GM21825 (cell line): Measurements from ENCODE around the gene IGFBP4.

ENCODE experiments used
- ATAC-seq: cut with Tn5 transposase; IDR thresholded peaks from one replicate; pipeline ENCODE4 v1.9.1; 2021; ENCODE audit warnings: mild to moderate bottlenecking, moderate library complexity; ENCODE audit not compliant: unreplicated experiment

The IGFBP4 gene

DNA sequence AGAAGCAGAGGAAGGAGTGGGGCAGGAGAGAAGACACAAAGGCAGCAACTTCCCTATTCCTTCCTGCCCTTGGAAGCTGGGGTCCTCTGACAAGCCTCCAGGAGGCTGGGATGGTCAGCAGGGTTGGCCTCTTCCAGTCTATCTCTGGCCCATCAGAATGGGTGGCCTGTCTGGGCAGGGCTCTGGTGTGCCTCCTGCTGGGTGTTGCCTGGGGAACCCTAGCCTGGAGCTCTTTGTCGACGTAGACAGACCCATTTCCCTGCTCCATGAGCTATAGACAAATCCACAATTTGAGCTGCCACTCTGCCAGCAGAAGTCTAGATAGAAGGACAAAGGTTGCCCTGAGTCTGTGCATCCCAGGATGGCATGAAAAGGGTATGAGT lies 11.4 kb downstream of the IGFBP4 start:
- ATAC-seq = no peak

DNA sequence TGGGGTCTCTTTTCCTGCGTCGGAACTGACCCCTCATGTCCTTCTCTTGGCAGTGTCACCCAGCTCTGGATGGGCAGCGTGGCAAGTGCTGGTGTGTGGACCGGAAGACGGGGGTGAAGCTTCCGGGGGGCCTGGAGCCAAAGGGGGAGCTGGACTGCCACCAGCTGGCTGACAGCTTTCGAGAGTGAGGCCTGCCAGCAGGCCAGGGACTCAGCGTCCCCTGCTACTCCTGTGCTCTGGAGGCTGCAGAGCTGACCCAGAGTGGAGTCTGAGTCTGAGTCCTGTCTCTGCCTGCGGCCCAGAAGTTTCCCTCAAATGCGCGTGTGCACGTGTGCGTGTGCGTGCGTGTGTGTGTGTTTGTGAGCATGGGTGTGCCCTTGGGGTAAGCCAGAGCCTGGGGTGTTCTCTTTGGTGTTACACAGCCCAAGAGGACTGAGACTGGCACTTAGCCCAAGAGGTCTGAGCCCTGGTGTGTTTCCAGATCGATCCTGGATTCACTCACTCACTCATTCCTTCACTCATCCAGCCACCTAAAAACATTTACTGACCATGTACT lies 13.2 kb downstream of the IGFBP4 start:
- ATAC-seq = no peak

DNA sequence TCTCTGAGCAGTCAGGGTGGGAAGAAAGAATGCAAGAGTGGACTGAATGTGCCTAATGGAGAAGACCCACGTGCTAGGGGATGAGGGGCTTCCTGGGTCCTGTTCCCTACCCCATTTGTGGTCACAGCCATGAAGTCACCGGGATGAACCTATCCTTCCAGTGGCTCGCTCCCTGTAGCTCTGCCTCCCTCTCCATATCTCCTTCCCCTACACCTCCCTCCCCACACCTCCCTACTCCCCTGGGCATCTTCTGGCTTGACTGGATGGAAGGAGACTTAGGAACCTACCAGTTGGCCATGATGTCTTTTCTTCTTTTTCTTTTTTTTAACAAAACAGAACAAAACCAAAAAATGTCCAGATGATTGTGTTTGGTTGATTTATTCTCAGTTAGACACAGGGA lies 14.1 kb downstream of the IGFBP4 start:
- ATAC-seq = no peak

DNA sequence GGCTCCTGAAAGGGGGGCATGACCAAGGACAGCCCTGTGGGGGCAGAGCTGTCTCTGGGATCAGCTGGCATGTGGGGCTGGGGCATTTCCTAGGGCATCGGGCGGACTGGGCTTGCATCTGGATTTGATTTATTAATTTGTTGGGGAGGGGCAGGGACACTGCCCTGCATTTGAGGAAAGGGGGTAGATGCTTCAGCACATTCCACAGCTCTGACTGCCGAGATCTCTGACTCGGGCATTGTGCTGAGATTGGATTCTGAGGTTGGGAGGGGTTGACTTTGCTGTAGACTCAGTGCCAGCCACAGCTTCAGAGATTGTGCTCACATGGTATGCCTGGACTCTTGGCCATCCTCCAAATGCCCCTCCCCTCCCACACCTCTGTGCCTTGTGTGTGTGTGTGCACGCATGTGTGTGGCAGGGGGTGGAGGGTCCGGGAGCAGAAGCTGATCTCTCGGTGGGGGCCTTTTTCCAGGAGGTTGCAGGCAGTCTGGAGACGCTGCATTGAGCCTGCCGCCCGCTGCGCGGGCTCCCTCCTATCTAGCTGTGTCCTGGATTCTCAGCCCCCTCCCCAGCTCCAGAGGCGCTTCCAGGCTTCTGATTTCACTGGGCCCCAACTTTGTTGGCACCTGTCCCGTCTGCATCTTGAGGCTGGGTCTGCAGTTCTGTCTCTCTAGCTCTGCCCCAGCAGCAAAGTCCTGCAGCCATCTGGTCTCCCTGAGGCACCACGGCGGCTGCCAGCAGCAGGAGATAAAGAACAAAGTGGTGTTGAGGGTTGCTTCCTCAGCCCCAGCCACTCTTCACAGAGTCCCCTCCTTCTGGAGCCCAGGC lies 14.9 kb downstream of the IGFBP4 start:
- no peak for ATAC-seq

DNA sequence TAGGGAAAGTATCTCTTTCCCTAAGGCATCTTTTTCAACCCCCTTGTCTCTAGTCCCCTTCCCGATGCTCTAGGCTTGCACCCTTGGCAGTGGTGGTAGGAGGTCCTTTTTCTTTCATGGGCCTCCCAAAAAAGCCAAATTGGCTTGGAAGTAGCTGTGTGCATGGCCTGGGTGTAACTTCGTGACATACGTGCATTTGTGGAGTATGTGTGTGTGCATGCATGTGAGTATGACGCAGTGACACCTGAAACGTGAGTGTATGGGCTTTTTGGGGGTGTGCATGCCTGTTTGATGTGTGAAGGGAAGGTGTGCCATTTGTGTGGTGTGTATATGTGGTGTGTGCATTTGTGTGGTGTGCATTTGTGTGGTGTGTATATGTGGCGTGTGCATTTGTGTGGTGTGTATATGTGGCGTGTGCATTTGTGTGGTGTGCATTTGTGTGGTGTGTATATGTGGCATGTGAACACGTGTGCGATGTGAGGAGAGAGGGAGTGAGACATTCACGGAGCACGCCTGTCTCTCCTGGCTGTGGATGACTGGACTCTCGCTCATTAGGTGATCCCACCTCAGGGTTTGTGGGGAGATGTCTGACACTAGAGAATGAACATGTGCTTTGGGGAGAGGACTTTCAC lies 15.7 kb downstream of the IGFBP4 start:
- ATAC-seq = no peak

DNA sequence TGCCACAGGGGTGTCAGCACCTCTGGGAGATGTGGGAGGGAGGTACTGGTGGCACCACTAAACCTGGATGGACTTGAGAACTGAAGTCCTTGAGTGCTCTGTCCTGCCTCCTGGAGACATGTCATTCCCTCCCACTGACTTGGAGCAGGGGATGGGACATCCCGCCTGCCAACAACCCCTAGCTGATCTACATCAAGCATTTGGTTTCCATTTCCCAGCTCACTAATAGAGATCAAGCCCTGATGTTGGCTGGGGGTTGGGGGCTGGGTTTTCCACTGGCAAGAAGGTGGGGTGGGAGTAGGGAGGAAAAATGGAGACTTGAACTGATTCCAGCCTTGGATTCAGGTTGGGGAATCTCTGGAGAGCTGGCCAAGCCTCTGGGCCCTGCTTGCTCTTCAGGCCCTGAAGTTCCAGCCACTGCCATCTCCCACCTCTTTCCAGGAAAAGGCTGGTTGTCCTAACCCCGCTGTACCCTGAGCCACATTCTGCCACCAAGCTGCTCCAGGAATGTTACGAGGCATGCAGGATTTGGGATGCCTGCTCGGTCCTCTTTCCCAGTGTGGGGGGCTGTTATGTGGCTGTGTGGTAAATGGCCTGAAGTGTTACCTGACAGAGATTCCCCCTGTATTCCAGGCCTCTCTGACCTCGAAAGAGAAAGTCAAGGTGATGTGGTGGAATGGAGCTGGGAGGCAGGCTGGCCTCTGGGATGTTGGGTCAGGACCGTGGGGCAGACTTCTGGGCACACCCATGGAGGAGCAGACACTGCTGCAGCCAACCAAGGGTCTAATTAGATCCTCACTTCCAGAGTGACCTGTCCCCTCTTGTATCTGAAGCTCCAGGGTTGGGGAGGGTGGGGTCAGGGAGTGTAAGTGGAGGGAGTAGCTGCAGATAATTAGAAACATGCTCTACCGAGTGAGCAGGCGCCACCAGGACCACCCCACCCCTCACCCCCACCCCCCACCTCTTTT lies 16.7 kb downstream of the IGFBP4 start:
- ATAC-seq = no peak

DNA sequence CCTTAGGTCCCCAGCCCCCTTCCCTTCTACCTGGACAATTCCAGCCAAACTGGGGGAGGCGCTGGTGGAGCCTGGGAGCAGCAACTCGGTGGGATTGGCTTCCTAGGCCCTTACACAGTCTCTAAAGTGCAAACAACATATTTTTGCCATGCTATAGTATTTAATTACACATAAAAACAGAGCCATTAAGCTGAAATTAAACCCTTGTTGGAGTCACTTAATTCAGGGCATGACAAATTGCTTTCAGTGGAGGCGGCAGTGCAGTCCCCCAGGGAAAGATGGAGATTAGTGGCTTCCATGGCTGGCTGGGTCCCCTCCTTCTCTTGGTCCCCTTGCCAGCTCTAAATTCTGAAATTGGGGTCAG lies 17.3 kb downstream of the IGFBP4 start:
- no peak for ATAC-seq

DNA sequence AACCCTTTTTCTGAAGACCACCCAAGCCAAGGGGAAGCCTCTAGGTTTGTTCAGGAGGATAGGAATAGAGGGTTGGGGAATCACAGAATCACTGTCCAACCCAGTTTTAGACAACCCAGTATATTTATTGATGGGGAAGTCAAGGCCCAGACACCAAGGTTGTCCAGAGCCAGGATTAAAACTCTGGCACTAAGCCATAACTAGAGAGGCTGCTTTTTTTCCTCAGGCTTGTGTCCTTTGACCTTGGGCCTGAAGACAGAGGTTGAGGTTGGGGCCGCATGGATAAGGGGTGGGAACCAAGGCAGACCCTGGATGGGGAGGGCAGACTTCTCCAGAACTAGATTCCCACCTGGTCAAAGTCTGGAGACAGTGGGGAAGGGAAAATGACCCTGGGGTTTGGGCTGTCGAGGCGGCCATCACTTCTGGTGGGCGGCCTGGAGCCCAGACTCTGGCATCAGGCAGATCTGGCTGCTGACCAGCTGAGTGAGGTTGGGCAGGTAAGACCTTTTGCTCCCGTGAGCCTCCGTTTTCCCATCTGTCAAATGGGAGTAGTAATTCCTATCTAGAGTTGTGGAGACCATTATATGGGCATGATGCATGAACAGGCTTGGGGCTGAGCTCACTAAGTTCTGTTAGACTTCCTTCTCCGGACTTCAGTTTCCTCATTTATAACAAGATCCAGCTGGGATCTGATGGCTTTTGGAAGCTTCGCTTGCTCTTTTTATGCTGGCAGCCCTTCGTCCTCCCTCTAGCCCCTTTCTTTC lies 17.9 kb downstream of the IGFBP4 start:
- no peak for ATAC-seq

DNA sequence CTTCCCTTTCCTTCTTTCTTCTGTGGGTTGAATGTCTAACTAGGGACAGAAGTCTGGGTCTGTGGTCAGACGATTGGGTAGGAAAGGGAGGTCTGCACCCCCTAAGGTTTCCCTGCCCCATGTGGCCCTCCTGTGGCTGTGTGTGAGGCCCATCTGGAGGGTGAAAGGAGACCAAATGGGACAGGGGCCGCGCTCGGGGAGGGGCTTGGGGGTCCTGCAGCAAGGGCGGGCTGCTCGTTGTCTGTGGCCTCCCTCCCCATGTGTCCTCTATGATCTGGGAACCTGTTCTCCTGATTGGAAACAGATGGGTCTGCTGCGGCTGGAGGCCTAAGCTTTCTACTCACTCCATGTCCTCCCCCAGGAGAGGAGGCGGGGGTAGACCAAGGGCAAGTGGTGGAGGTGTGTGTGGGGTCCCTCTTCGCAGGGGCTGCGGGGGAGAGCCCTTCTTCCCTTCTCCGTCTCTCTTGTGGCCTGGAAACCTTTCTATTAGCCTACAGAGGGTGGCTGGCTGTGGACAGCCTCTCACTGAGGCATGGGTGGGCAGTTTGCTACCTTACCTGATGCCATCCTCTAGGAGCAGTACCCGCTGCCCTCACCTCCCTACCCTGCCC lies 18.6 kb downstream of the IGFBP4 start:
- ATAC-seq = no peak

DNA sequence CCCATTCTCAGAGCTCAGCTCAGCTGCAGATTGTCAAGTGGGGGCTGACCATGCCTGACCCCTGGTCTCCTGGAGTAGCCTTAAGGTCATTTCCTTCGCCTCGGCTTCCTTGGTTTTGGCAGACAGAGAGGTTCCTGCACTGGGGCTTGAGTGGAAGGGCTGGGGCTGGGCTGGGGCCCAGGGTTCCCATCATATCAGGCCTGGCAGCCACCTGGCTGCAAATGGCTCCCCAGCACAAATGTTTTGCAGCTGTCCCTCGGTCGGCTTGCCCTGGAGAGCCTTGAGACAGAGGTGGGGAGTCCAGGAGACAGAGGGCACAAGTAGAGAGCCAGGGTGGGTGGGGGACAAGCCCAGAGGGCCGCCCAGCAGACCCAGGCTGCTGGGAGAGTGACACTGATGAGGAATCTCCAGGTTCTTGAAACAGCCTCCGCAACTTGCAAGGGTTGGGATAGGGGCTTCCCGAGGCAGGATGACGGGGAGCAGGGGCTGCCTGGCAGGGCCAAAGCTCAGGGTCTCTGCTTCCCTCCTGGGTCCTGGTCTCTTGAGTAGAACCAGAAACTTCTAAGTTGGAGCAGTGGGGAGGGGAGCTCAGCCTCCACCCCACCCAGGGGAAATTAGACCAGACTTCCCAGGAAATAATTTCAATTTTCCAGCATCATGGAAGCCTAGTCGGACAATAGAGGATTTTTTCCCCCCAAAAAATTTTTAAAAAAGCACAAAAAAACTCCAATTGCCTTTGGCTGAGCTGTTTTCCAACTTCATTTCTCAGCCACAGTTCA lies 19.3 kb downstream of the IGFBP4 start:
- ATAC-seq = no peak

DNA sequence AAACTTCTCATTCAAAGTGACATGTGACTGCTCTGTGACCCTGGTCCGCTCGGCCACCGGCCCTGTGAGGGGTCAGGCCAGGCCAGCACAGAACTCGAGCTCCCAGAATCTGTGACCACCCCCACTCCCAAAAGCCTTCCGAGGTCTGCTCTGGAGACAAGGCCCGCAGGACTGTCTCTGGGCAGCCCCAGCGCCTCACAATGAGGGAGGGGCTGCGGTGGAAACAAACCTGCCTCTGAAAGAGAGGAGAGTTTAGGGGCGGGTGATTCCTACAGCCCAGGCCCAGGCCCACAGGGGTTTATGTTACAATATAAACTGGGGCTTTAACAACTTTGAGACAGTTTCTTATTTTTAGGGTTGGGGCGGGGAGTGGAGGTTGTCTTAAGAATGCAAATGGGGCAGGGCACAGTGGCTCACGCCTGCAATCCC lies 19.9 kb downstream of the IGFBP4 start:
- no peak for ATAC-seq

DNA sequence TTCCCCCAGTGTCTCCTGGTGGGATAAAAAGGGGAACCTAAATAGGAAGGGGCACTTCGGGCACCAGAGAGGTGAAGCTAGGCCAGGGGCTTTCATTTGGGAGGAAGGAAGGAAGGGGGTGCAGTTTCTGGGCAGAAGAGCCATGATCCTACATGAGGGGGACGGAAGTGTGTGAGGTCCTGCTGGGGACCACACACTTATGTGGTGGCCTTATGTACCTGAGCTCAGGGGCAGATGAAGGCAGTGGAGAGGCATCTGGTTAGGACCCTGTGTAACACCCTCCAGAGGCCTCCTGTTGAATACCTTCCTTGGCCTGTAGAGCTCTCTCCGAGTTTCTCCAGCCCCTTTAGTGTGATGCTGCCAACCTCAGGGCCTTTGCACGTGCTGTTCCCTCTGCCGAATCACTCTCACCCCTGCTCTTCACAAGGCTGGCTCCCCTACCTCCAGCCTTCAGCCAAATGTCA lies 21.2 kb downstream of the IGFBP4 start:
- no peak for ATAC-seq

DNA sequence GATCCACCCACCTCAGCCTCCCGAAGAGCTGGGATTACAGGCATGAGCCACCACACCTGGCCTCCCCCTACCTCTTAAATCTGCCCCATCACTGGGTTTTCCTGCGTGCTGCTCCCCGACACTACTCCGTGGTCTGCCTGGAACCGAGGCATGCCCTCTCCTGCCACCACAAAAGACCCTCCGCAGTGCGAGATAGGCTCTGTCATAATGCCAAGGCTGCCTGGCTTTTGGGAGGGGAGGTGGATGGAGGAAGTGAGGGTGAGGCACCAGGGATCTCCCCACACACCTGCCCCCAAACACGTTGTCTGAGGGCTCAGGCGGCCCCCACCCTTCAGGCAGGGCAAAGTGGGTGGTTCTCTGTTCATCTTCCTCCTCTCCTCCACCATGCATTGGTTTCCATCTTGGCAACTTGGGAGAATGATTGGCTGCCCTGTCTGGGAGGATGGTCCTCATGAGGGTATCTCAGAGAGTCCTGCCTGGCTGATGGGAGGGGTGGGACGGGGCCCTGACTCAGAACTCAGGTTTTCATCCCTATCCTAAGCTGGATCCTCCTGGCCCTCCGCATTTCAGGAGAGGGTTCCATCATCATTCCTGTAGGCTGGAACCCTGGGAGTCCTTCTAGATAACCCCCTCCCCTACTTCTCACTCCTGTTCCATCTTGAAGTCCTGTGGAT lies 23.2 kb downstream of the IGFBP4 start:
- no peak for ATAC-seq

DNA sequence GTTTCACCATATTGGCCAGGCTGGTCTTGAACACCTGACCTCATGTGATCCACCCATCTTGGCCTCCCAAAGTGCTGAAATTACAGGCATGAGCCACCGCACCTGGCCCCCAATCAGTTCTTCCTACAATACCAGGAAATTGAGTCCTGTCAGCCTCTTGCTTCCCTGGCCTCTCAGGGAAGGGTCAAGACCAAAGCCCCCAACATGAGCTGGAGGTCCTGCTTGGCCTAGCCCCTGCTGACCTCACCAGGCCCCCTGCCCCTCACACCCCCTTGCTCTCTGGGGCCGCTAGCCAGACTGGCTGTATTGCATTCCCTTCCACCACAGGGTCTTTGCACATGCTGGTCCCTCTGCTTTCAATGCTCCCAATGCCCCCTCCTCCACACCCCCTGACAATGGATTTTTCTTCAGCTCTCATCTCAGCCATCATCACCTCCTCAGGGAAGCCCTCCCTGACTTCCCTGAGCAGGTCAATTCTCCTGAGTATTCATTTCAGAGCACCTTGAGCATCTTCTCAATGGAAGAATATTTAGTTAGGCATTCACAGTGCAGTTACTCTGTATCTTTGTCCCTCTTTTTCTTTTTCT lies 24.1 kb downstream of the IGFBP4 start:
- ATAC-seq = no peak

DNA sequence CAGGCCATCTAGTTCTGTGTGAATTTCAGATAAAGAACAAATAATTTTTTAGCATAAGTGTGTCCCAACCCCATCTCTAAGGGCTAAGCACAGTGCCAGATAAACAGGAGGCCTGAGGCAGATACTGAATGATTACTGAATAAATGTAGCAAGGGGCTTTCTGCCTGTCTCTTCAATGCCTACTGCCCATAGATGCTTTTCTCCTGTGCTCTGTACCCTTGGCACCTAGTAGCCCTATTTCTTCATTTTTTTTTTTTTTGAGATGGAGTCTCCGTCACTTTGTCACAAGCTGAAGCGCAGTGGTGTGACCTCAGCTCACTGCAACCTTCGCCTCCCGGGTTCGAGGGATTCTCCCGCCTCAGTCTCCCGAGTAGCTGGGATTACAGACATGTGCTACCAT lies 25.3 kb downstream of the IGFBP4 start:
- no peak for ATAC-seq

DNA sequence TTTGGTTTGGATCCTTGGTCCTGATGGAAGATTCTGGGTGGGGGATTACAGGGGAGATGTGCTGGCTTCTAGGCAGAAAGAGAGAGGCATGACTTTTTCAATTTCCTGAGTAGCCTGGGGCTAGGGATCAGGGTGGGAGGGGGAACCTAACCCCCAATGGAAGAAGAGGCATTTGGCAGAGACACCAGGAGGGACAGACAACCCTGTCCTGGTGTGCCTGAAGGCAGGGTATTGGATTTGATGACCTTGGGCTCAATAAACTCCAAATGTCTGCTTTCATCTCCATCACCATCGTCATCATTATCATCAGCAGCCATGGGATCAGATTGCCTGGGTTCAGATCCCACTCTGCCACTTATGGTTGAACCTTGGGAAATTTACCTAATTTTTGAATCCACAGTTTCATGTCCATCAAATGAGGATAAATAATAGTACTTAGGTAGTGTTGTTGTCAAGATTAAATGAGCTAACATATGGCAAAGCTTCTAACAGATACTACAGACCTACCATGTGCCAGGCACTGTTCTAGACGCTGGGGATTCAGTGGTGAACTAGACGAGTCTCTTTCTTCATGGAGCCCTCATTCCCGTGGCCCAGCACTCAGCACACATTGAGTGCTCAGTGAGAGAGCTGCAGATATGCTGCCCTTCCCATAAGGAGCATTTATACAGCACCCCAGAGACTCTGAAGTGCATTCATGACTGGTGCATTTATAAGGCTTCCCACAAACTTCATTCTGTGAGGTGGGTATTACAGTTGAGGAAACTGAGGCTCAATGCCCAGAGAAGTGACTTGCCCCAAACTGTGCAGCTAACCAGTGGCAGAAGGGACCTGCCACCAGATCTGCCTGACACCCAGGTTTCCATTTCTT lies 26.8 kb downstream of the IGFBP4 start:
- ATAC-seq = no peak
